ENCODE measurements around the gene IRAK2.

The IRAK2 gene

DNA sequence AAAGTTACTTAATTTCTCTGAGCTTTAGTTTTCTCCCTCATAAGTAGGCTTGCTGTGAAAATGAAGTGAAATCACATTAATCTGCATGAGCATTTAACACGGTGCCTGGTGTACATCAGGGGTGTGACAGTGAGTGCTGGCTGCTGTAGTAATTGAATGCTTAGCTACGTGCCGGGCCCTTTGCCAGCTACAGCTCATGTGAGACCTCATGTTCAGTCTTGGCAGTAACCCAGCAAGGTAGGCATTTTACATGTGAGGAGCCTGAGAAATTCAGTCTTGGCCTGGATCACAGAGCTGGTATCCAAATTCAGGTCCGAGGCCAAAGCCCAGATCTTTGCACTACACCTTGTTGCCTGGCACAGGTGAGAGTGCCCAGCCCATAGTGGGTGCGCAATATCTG lies 118.9 kb downstream of the IRAK2 start:
- no peaks in the 10 kb centered on the region for H3K9me3 ChIP-seq (replicated peaks; ENCODE audit: low read length)
- no peak overlapping the region for H3K4me3 ChIP-seq (ENCODE audit: low read length)
- H3K36me3 ChIP-seq (ENCODE audit: insufficient read depth, low read length) = peaks cover 52% of the 10 kb centered on the region
- H3K27me3 ChIP-seq (ENCODE audit: control insufficient read depth, insufficient read depth, low read length) = no peaks in the 10 kb centered on the region
- no peak overlapping the region for H3K9ac ChIP-seq (ENCODE audit: low read depth, low read length)
- H3K4me2 ChIP-seq (ENCODE audit: low read length) = no peak overlapping the region
- H3K4me1 ChIP-seq (ENCODE audit: control insufficient read depth, insufficient read depth, low read length) = peaks cover 15% of the 10 kb centered on the region

DNA sequence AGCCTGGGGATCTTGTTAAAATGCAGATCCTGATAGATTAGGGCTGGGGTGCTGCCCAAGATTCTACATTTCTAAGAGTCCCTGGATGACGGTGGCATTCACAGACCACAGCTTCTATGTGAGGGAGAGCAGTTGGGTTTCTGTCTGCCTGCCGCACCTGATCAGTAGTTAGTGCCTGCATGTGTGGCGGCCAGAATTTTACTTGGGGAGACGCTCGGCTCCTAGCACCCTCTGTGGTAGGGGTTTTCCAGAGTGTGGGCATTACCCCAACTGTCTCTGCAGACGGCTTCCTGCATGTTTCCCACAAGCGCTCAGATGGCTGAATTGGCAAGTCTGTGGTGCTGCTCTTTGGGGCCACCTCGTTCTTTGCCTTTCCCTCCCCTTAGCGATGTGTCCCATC lies 119.8 kb downstream of the IRAK2 start:
- Histone ChIP-seq H3K36me3 (ENCODE audit: insufficient read depth, low read length) (peaks cover 51% of the 10 kb centered on the region), H3K4me2 (ENCODE audit: low read length) (no peak overlapping the region), H3K9ac (ENCODE audit: low read depth, low read length) (no peak overlapping the region), H3K4me3 (ENCODE audit: low read length) (no peak overlapping the region), H3K27me3 (ENCODE audit: control insufficient read depth, insufficient read depth, low read length) (no peaks in the 10 kb centered on the region), H3K9me3 (replicated peaks; ENCODE audit: low read length) (no peaks in the 10 kb centered on the region), H3K4me1 (ENCODE audit: control insufficient read depth, insufficient read depth, low read length) (peaks cover 15% of the 10 kb centered on the region)

DNA sequence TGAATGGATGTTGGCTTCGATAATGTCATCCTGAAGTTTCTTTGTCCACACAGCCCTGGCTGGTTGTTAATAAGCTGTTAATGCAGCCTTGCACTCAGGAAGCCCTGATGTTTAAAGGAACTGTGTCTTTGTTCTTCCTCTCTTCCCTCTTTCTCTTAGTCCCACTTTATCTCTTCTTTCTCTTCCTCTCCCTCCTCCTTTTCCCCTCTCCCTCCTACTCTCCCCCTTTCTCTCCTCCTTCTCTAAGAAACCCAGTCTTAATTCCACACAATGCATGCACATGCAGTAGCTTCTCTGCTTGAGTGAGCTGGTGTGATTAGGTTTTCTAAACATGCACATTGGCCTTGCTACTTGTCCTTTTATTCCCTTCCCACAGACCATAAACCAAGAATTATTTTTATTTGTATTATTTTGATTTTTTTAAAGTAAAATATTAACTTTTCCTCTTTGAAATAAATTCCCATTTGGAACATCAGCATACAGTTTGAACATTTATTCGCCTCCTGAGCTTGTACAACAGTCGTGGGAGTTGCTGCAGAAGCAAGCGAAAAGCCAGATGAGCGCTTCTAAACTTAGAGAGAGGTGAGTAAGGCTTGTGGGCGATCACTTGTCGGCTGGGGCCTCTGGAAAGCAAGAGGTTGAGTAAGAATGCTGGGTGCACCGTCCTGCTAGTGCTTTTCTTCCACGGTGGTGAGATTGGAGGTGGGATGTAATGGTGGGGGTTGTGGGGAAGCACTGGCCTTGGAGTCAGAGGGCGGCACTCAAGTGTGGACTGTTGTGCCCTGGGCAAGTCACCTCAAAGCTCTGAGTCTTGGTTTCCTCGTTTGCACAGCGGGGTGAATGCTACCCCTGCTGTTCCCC lies 120.8 kb downstream of the IRAK2 start:
- Histone ChIP-seq H3K4me3 (ENCODE audit: low read length) (no peak overlapping the region), H3K9me3 (replicated peaks; ENCODE audit: low read length) (no peaks in the 10 kb centered on the region), H3K36me3 (ENCODE audit: insufficient read depth, low read length) (peaks cover 49% of the 10 kb centered on the region), H3K9ac (ENCODE audit: low read depth, low read length) (no peak overlapping the region), H3K4me1 (ENCODE audit: control insufficient read depth, insufficient read depth, low read length) (peaks cover 15% of the 10 kb centered on the region), H3K27me3 (ENCODE audit: control insufficient read depth, insufficient read depth, low read length) (no peaks in the 10 kb centered on the region), H3K4me2 (ENCODE audit: low read length) (no peak overlapping the region)

DNA sequence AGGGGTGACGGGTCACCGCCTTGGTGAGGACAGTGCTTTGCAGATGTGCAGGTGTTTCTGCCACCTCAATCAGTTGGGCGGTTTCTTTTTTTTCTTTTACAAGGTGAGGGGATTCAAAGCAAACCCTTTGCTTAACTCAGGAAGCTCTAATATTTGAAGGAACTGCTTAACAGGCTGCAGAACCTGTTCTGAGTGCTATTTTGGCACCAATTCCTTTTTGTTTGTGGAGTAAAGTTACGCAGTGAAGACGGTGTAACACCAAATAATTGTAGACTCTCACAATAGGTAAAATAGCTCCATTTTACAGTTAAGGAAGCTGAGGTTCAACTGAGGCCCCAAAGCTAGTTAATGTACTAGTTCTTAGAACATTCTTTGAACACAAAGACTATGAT lies 121.4 kb downstream of the IRAK2 start:
- Histone ChIP-seq H3K4me2 (ENCODE audit: low read length) (no peak overlapping the region), H3K9ac (ENCODE audit: low read depth, low read length) (no peak overlapping the region), H3K36me3 (ENCODE audit: insufficient read depth, low read length) (peaks cover 46% of the 10 kb centered on the region), H3K9me3 (replicated peaks; ENCODE audit: low read length) (no peaks in the 10 kb centered on the region), H3K4me1 (ENCODE audit: control insufficient read depth, insufficient read depth, low read length) (peaks cover 15% of the 10 kb centered on the region), H3K4me3 (ENCODE audit: low read length) (no peak overlapping the region), H3K27me3 (ENCODE audit: control insufficient read depth, insufficient read depth, low read length) (no peaks in the 10 kb centered on the region)

DNA sequence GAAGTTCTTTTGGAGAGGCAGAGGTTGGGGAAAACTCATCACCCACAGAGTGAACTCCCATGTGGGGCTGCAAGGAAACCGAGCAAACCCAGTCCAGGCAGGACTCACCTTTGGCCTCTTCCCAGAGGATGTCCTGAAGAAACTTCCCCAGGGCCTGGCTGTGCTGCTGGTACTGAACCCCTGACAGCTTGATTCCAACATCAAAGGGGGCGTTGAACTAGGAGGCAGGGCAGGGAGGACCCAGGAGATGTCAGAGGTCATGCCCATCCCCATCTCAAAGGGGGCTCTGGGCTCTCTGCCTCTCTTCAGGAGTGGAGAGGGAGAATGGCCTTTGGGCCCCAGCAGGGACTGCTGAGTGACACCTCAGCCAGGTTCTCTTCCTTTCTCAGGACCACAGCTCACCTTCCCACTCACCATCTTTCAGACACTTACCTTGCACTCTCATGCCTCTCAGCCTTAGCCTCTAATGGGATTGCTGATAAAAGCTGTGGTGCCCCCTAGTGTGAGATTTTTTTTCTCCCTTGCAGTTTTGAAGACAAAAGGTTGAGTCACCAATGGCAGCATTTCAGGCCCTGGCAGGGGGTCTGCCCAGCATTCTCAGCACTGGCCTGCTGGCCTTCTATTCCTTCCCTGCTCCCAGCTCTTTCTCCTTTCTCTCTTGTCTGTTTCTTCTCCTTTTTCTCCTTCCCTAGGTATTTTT lies 122.0 kb downstream of the IRAK2 start:
- H3K9me3 ChIP-seq (replicated peaks; ENCODE audit: low read length) = no peaks in the 10 kb centered on the region
- no peak overlapping the region for H3K4me2 ChIP-seq (ENCODE audit: low read length)
- peaks cover 51% of the 10 kb centered on the region for H3K36me3 ChIP-seq (ENCODE audit: insufficient read depth, low read length)

GRCh38 chr3:10287936-10288574 lies 123.3 kb downstream of the IRAK2 start:
- H3K9me3 ChIP-seq (replicated peaks; ENCODE audit: low read length) = no peaks in the 10 kb centered on the region
- no peak overlapping the region for H3K4me3 ChIP-seq (ENCODE audit: low read length)
- H3K27me3 ChIP-seq (ENCODE audit: control insufficient read depth, insufficient read depth, low read length) = no peaks in the 10 kb centered on the region
- no peak overlapping the region for H3K4me2 ChIP-seq (ENCODE audit: low read length)
- peaks cover 7% of the 10 kb centered on the region for H3K4me1 ChIP-seq (ENCODE audit: control insufficient read depth, insufficient read depth, low read length)
- H3K36me3 ChIP-seq (ENCODE audit: insufficient read depth, low read length) = peaks cover 54% of the 10 kb centered on the region
- no peak overlapping the region for H3K9ac ChIP-seq (ENCODE audit: low read depth, low read length)

More for the DNA sequence above, 122.0 kb downstream of the IRAK2 start:
- H3K27me3 ChIP-seq (ENCODE audit: control insufficient read depth, insufficient read depth, low read length) = no peaks in the 10 kb centered on the region
- no peak overlapping the region for H3K4me3 ChIP-seq (ENCODE audit: low read length)
- H3K9ac ChIP-seq (ENCODE audit: low read depth, low read length) = peak overlapping the region; percentile 12
- peaks cover 14% of the 10 kb centered on the region for H3K4me1 ChIP-seq (ENCODE audit: control insufficient read depth, insufficient read depth, low read length)

DNA sequence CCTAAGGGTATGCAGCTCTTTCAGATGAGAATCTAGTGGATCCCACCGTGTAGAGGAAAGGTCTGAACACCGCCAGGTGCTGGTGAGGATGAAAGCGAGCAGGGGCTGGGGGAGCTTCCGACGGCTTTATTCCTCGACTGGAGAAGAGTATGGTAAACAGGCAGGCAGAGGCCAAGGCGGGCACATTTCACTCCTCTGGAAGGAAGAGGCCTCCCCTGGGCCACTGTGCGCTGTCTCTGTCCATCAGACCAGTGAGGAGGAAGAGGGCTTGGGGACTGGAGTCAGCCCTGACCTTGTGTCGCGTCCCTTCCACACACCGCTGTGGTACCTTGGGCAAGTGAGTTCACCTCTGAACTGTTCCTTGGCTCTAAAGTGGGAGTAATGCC lies 123.8 kb downstream of the IRAK2 start:
- peaks cover 48% of the 10 kb centered on the region for H3K36me3 ChIP-seq (ENCODE audit: insufficient read depth, low read length)
- no peak overlapping the region for H3K4me3 ChIP-seq (ENCODE audit: low read length)
- no peaks in the 10 kb centered on the region for H3K9me3 ChIP-seq (replicated peaks; ENCODE audit: low read length)
- H3K4me2 ChIP-seq (ENCODE audit: low read length) = no peak overlapping the region
- H3K4me1 ChIP-seq (ENCODE audit: control insufficient read depth, insufficient read depth, low read length) = peaks cover 7% of the 10 kb centered on the region
- H3K27me3 ChIP-seq (ENCODE audit: control insufficient read depth, insufficient read depth, low read length) = no peaks in the 10 kb centered on the region
- H3K9ac ChIP-seq (ENCODE audit: low read depth, low read length) = no peak overlapping the region

GRCh38 chr3:10289077-10289476 lies 124.4 kb downstream of the IRAK2 start:
- H3K4me2 ChIP-seq (ENCODE audit: low read length) = no peak overlapping the region
- no peaks in the 10 kb centered on the region for H3K9me3 ChIP-seq (replicated peaks; ENCODE audit: low read length)
- H3K27me3 ChIP-seq (ENCODE audit: control insufficient read depth, insufficient read depth, low read length) = no peaks in the 10 kb centered on the region
- peaks cover 7% of the 10 kb centered on the region for H3K4me1 ChIP-seq (ENCODE audit: control insufficient read depth, insufficient read depth, low read length)
- H3K9ac ChIP-seq (ENCODE audit: low read depth, low read length) = no peak overlapping the region
- H3K36me3 ChIP-seq (ENCODE audit: insufficient read depth, low read length) = peaks cover 49% of the 10 kb centered on the region
- no peak overlapping the region for H3K4me3 ChIP-seq (ENCODE audit: low read length)

DNA sequence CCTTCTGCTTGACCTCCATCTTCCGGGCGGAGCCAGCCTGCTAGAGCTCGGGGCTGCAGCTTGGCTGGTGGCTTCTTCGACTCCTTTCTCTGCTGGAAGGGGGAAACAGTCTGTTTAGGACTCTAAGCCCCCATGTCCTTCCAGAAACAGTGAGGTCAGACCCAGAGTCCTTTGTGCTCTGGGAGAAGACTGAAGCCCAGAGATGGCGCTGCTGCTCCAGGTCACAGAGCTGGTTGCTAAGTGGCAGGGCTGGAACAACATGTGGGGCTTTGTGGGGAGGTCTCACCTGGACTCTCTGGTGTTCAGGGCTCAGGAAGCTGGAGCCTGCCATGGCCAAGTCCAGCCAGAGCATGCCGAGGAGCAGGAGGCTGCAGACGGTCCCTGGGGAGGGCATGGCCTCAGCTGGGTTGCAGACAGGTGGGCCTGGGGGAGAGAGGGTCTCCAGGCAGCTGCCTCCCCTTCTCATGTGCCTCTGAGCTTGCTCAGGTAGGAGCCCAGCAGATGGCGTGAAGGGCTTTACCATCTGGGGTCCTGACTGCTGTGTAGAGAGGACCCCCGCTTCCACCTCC lies 125.2 kb downstream of the IRAK2 start:
- H3K9ac ChIP-seq (ENCODE audit: low read depth, low read length) = no peak overlapping the region
- H3K4me3 ChIP-seq (ENCODE audit: low read length) = no peak overlapping the region
- peaks cover 53% of the 10 kb centered on the region for H3K36me3 ChIP-seq (ENCODE audit: insufficient read depth, low read length)
- no peaks in the 10 kb centered on the region for H3K27me3 ChIP-seq (ENCODE audit: control insufficient read depth, insufficient read depth, low read length)
- H3K4me1 ChIP-seq (ENCODE audit: control insufficient read depth, insufficient read depth, low read length) = peaks cover 7% of the 10 kb centered on the region
- no peaks in the 10 kb centered on the region for H3K9me3 ChIP-seq (replicated peaks; ENCODE audit: low read length)
- H3K4me2 ChIP-seq (ENCODE audit: low read length) = no peak overlapping the region

DNA sequence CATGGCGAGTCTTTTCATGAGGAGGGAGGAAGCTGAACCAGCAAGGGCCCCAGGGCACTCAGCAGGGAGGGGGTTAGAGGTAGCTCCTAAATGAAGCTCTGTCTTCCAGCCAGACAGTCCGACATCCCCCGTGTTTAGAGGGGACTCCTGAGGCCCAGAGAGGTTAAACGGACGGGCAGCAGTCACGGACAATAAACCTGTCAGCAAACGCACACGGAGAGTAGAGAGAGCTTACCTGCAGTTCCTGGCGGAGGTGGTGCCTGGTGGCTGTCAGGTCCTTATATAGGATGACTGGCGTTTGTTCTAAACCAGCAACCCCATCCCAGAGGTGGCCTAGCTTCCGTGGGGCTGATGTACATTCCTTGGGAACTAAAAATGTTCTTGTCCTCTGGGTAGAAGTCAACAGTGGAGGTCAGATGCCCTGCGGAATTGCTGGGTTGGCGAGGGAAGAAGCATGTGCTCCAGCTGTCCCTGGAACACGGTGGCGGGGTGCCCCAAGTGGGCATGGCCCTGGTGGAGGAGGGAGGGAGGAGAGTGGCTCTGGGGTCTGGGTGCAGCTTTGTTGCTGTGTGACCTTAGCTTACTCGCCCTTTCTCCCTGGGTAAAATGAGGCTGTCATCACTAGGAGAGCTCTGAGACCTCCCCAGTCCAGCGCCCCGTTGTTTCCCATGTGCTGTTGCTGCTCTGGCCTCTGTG lies 125.9 kb downstream of the IRAK2 start:
- Histone ChIP-seq H3K27me3 (ENCODE audit: control insufficient read depth, insufficient read depth, low read length) (no peaks in the 10 kb centered on the region), H3K9me3 (replicated peaks; ENCODE audit: low read length) (no peaks in the 10 kb centered on the region), H3K9ac (ENCODE audit: low read depth, low read length) (no peak overlapping the region), H3K36me3 (ENCODE audit: insufficient read depth, low read length) (peaks cover 53% of the 10 kb centered on the region), H3K4me3 (ENCODE audit: low read length) (no peak overlapping the region), H3K4me1 (ENCODE audit: control insufficient read depth, insufficient read depth, low read length) (peaks cover 7% of the 10 kb centered on the region), H3K4me2 (ENCODE audit: low read length) (no peak overlapping the region)

- Histone ChIP-seq H3K9me3 (replicated peaks; ENCODE audit: low read length) (no peaks in the 10 kb centered on the region), H3K4me3 (ENCODE audit: low read length) (no peak overlapping the region), H3K36me3 (ENCODE audit: insufficient read depth, low read length) (peaks cover 43% of the 10 kb centered on the region), H3K9ac (ENCODE audit: low read depth, low read length) (no peak overlapping the region), H3K27me3 (ENCODE audit: control insufficient read depth, insufficient read depth, low read length) (no peaks in the 10 kb centered on the region), H3K4me1 (ENCODE audit: control insufficient read depth, insufficient read depth, low read length) (peaks cover 6% of the 10 kb centered on the region), H3K4me2 (ENCODE audit: low read length) (no peak overlapping the region)
Measured at GRCh38 chr3:10291641-10292040, 126.9 kb downstream of the IRAK2 start.

Measured in skeletal muscle satellite cell (primary cell).